Measurements from ENCODE around the gene ZEB1.

DNA sequence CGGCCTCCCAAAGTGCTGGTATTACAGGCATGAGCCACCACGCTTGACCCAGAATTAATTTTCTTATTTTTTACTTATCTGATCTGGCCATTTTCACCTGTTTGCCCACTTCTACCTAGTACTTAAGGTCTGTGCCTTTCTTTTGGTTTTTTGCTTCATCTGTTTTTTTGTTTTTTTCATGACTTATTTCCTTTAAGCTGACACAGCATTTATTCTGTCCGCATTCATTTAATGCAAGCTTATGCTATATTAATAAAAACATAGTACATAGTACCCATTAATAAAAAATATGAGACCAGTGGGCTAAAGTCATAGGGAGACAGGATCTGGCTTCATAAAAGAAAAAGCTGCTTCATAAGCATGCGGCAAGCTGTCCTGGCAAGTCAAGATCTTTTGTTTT lies 205.4 kb downstream of the ZEB1 start:
- no peak for TF ChIP-seq POLR2AphosphoS5 (IDR thresholded peaks at IDR 0.05; ENCODE audit: low read depth, low read length)
- TF ChIP-seq, protein P1, sequence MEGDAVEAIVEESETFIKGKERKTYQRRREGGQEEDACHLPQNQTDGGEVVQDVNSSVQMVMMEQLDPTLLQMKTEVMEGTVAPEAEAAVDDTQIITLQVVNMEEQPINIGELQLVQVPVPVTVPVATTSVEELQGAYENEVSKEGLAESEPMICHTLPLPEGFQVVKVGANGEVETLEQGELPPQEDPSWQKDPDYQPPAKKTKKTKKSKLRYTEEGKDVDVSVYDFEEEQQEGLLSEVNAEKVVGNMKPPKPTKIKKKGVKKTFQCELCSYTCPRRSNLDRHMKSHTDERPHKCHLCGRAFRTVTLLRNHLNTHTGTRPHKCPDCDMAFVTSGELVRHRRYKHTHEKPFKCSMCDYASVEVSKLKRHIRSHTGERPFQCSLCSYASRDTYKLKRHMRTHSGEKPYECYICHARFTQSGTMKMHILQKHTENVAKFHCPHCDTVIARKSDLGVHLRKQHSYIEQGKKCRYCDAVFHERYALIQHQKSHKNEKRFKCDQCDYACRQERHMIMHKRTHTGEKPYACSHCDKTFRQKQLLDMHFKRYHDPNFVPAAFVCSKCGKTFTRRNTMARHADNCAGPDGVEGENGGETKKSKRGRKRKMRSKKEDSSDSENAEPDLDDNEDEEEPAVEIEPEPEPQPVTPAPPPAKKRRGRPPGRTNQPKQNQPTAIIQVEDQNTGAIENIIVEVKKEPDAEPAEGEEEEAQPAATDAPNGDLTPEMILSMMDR (IDR thresholded peaks at IDR 0.05), result no peak
- no peak for TF ChIP-seq SIN3A (IDR thresholded peaks at IDR 0.05; ENCODE audit: borderline replicate concordance, insufficient read depth, low read depth, low read length)
